Activated CD8-positive, alpha-beta memory T cell treated with anti-CD3 and anti-CD28 coated beads, Interleukin-2, amount 50 U/mL, for 1 hour (primary cell): ENCODE measurements around the gene WDR4.
A peak's percentile ranks its signal among the peaks of the same experiment; 100 is the strongest.
"Not testable (repeated sequence)": the region's sequence is repeated elsewhere in the genome, so short reads cannot be mapped to it uniquely, and the experiment has no call there.

ENCODE experiments used
- DNase-seq: peaks from one replicate; pipeline ENCODE4 v3.0.0-alpha.2; 2020; ENCODE audit errors: extremely low read depth

Gene WDR4

DNA sequence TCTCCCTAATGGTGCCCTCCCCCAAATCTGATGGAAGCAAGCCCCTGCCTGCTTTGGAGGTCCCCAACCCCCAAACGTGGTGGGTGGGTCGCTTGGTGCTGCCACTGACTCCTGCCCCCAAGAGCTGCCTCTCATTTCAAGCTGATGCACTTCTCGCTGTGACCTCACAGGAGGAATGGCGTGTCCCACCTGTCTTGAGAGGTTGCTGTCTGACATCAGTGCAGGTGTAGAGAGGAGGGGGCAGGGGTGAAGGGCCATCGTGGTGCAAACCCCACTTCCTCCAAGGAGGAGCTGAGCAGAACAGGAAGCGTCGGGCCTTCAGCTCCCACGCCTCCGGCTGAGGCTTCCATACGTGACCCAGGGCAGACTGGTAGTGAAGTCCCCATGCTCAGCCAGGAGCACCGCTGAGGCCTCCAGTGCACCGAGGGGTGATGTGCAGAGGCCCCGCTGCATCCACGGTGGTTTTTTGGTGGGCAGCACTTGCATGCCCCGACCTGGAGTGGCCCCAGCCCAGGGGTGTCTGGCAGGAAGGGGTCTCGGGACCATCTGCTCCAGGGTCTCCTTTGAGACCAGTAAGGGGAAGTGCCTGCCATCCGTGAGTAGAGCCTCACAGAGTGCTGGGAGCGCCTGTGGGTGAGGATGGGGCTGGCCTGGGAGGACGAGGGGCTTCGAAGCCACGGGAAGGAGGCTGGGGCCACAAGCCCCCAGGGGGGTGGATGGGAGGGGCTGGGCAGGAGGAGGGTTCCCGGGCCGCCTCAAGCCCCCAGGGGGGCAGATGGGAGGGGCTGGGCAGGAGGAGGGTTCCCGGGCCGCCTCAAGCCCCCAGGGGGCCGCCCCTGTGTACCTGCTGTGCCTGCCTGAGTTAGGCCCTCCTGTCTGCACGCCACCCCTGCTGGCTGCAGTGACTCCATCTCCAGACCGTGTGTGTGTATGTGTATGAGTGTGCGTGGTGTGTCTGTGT, 39.8 kb downstream of the WDR4 start:
- DNase-seq, result no peak

DNA sequence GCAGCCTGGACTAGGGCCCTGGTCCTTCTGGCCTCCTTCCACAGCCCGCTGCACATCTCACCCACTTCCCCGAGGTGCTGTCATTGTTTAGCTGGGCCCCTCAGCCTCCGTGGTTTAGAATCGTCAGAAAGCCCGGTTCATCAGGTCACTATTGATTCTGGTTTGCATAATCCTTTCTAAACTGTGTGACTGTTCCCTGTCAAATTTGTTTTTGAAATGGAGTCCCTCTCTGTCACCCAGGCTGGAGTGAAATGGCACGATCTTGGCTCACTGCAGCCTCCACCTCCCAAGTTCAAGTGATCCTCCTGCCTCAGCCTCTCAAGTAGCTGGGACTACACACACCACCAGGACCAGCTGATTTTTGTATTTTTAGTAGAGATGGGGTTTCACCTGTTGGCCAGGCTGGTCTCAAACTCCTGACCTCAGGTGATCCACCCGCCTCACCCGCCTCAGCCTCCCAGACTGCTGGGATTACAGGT, 41.1 kb downstream of the WDR4 start:
- DNase-seq, result not testable (repeated sequence)

DNA sequence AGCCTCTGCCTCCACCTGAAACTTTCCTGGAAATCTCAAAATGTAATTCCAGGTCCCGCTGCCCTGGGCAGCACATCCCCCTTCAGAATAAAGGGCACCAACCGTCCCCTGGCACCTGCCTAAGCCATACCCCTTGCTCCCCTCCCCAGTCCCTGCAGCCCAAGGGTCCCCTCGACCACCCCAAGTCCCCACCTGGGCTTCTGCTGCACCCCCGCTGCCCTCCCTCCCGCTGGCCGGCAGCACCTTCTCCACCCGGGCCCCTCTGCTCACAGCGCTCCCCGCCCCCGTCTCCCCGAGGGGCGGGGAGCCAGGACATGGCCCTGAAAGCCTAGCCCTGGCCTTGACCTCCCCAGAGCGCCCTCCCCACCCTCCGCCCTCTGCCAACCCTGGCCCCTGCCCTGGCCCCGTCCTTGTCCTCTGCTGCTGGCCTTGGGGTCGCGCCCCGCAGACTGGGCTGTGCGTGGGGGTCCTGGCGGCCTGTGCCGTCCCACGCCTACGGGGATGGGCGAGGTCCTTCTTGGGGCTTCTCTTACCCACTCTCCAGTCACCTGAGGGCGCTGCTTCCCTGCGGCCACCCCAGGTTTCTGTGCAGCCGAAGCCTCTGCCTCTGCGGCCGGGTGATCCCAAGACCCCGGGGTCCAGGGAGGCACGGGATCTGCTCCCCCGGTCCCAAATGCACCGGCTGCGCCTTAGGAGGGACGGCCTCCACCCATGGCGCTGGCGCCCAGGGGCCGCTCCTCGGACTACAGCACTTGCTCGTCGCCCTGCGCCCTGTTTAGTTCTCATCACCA, 41.7 kb downstream of the WDR4 start:
- no peak for DNase-seq

DNA sequence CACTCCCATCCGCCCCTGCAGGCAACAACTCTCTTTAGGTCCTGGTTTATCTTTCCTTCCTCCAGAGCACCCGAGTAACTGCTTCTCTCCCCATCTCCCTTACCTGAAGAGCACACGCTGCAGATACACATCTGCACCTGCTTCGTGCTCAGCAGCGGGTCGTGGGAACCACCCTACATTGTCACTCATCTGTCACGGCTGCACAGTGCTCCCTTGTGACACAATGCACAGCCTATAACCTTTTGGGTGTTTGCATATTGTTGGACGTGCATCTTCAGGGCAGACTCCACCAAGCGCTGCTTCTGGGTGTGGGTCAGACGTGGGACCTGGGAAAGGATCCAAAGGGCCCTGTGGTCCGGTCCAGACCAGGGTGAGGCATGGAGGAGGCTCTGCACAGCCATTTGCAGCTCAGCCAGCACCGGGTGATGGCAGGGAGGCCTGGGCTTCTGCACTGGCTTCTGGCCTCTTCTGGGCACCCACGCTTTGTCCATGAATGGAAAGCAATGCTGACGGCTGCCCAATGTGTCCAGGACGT, 42.5 kb downstream of the WDR4 start:
- no peak for DNase-seq

DNA sequence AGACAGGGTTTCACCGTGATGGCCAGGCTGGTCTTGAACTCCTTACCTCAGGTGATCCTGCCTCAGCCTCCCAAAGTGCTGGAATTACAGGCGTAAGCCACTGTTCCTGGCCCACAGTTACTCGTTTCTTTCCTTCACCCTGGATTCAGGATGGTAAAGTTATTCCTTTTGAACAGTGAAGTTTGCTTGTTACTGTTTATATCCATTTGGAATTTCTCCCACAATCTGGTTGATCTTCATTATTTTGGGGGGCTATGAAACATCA, 43.0 kb downstream of the WDR4 start:
- no peak for DNase-seq

DNA sequence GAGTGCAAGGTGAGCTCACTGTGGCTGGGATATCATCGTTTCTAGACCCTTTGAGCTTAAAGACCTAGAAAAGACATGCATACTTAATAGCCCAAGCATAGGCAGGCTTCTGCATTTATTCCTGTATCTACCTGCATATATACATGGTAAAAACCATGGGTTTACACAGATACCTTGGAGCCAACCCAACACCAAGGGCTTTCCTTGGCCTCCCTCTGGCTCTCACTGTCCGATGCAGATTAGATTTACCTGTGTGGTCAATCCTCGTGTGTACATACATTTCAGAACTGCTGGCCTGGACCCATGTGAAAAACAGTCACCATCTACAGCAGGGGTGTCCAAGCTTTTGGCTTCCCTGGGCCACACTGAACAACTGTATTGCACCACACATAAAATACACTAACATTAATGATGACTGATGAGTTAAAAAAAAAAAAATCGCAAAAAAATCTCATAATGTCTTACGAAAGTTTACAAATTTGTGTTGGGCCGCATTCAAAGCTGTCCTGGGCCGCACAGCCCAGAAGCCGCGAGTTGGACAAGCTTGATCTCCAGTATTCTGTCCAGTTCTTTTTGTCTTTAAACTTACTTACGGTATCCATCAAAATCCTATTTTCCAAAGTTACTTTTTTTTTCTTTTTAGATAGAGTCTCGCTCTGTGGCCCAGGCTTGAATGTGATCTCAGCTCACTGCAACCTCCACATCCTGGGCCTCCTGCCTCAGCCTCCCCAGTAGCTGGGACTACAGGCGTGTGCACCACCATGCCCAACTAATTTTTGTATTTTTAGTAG, 43.5 kb downstream of the WDR4 start:
- no peak for DNase-seq

DNA sequence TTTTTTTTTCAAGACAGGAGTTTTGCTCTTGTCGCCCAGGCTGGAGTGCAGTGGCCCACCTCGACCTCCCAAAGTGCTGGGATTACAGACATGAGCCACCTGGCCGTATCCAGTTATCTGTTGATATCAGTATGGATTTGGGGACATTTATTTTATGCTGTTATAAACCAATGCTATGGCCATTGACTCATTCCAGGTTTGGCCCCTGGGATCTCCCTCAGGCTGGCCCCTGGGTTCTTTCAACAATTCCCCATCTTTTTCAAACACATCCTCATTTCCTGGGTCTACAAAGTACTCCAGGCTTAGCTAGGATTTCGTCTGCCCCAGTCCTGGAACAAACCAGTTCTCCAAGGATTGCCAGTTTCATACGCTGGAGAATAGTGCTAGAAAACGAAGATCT, 44.1 kb downstream of the WDR4 start:
- DNase-seq, result no peak

DNA sequence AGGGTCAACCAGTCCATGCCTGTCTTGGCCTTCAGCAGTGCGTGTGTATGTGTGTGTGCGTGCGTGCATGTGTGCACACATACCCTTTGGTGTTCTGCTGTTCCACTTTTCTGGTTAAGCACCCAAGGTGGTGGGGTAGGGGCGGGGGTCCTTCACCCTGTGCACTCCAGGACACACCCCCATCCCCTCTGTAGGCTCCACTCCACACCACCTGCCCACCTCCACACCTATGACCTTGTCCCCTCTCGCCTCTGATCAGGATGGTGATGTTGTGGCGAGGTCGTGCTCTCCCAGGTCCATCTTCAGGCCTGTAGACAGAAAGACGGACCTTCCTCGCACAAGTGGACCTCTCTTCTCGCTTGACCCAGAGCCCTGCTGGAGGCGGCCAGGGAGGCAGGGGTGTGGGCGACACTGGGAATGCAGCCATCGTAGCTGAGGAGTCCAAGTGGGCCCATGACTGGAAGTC, 44.6 kb downstream of the WDR4 start:
- DNase-seq, result no peak

DNA sequence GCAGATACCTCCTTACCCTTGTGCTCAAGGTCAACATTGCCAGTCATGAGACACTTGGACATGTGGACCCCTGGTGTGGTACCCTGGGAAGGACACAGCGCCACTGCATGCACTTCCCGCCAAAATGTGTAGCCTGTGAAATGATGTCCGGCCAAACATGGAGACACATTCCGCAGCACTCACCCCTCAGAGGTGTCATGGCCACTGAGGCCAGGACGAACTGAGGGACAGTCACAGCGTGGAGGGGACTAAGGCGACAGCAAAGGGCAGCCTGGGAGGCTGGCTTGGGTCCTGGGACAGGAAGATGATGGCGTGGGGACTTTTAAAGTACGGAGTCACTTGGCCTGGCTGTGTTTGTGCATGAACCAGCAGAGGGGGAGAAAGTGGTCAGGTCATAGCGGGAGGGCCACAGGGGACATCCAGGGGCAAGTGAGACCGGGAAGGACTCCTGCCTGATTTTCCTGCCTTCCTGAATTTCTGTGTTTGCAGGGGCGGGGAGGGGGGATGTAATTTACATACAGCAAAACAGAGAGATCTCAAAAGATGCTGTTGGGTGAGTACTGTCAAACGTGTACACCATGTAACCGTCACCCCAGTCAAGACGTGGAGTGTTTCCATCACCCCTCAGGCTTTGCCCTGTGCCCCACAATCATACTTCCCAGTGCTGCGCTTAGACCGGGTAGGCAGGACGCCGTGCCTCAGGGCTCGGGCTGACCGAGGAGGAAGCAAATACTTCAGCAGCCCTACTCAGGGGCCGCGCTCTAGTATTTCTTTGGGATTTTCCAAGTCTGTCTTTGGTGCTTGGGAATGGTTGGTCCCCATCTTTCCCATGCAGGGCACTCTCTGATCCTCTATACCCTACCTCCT, 45.2 kb downstream of the WDR4 start:
- no peak for DNase-seq

DNA sequence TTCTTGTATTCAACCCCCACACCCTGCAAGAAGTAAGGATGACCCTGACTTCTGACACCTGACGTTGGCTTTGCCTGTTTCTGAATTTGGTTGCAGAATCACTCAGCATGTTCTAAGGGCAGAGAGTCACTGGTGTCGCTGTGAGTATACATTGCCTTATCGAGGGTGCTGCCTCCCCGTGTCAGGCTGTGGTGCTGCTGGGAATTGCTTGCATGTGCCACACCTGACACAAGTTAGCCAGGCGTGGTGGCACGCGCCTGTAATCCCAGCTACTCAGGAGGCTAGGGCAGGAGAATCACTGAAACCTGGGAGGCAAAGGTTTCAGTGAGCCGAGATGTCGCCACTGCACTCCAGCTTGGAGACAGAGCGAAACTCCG, 45.9 kb downstream of the WDR4 start:
- no peak for DNase-seq

DNA sequence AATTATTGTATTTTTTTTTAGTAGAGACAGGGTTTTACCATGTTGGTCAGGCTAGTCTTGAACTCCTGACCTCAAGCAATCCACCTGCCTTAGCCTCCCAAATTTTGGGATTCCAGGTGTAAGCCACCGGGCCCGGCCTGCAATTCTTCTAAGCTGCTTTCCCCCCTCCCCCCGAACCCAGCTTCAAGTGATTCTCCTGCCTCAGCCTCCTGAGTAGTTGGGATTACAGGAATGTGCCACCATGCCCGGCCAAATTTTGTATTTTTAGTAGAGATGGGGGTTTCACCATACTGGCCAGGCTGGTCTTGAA, 47.1 kb downstream of the WDR4 start:
- not testable (repeated sequence) for DNase-seq

DNA sequence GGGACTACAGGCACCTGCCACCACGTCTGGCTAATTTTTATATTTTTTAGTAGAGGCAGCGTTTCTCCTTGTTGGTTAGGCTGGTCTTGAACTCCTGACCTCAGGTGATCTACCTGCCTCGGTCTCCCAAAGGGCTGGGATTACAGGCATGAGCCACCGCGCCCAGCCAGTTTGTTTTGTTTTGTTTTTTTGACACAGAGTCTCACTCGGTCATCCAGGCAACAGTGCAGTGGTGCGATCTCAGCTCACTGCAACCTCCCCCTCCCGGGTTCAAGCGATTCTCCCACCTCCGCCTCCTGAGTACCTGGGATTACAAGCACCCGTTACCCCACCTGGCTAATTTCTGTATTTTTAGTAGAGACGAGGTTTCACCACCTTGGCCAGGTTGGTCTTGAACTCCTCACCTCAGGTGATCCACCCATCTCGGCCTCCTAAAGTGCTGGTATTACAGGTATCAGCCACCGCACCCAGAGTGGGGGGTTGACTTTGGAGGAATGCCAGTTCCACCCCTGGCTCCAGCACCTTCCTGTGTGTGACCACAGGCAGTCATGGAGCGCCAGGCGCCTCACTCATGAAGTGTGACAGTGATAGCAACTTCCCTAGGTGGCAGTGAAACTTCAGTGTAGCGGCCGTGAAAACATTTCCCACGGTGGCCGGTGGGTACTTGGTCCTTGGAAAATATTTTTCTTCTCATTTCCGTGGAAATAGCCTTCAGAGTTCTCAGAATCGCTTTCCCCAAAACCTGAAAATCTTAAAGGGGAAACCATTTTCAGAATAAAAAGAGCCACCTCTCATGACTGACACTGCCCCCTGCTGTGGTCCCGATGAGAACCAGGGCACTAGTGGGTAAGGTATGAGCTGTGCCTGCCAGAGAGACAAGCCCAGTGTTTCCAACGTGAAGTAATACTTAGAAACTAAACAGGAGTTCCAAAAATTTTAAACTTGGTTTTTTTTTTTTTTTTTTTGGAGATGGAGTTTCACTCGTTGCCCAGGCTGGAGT, 48.6 kb downstream of the WDR4 start:
- DNase-seq, result no peak

DNA sequence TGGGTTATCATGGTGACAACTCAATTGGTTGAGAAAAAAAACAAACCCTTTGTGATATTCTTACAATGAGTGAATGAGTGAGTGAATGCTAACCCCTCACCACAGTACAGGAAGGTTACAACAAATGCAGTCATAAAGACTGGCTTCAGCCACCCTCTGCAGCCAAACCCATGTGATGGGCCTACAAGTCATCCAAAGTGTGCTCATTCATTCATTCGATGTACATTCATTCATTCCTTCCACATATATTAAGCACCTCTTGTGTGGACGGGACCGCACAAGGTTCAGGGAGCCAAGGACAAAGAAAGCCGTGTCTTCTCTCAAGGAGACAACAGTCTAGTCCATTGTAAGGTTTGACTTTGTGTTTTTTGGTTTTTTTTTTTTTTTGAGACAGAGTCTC, 49.4 kb downstream of the WDR4 start:
- DNase-seq, result no peak

DNA sequence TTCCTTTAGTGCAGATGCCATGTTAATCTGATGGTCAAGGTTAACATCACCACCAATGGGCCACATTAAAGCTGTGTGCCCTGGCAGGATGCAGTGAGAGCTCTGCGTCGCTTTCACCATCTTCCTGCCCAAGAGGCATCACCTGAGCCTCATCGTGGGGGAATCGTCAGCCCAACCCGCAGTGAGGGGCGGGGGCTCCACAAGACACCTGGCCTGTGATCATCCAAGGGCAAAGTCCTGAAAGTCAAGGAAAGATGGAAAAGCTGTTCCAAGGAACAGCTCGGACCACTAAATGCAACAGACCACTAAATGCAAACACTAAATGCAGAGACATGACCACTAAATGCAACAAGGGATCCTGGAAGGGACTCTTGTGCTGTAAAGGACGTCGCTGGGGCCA, 49.9 kb downstream of the WDR4 start:
- no peak for DNase-seq

DNA sequence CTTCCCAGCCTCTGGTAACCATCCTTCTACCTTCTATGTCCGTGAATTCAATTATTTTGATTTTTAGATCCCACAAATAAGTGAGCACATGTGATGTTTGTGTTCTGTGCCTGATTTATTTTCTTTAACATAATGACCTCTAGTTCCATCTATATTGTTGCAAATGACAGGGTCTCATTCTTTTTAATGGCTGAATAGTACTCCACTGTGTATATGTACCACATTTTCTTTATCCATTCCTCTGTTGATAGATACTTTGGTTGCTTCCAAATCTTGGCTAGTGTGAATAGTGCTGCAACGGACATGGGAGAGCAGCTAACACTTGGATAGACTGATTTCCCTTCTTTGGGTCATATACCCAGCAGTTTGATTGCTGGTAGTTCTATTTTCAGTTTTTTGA, 51.8 kb downstream of the WDR4 start:
- DNase-seq, result no peak

DNA sequence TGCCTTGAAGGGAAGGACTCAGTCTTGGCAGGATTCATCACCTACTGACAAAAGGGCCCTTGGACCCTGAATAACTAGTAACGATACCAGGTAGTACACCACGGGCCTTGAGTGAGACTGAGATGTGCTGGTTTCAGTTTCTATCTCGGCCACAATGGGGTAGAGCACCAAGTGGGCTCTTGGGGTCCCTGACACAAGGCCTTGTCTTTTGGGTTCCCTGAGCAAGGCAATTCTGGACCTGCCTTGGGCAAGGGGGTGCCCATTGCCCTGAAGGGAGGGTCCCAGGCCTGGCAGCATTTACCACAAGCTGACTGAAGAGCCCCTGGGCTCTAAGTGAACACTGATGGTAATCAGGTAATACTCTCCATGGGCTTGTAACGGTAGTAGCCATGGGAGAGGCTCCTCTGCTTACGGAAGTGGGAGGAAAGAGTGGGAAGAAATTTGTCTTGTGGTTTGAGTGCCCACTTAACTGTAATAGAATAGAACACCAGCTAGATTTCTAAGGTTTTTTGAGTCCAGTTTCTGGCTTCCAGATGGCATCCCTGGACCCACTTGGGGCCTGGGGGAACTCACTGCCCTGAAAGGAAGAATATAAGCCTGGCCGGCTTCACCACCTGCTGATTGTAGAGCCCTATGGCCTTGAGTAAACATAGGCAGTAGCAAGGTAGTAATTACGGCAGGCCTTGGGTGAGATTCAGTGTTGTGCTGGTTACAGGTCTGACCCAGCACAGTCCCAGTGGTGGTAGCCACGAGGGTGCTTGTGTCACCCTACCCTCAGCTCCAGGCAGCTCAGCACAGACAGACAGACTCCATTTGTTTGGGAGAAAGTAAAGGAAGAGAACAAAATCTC, 58.5 kb downstream of the WDR4 start:
- DNase-seq, result no peak

DNA sequence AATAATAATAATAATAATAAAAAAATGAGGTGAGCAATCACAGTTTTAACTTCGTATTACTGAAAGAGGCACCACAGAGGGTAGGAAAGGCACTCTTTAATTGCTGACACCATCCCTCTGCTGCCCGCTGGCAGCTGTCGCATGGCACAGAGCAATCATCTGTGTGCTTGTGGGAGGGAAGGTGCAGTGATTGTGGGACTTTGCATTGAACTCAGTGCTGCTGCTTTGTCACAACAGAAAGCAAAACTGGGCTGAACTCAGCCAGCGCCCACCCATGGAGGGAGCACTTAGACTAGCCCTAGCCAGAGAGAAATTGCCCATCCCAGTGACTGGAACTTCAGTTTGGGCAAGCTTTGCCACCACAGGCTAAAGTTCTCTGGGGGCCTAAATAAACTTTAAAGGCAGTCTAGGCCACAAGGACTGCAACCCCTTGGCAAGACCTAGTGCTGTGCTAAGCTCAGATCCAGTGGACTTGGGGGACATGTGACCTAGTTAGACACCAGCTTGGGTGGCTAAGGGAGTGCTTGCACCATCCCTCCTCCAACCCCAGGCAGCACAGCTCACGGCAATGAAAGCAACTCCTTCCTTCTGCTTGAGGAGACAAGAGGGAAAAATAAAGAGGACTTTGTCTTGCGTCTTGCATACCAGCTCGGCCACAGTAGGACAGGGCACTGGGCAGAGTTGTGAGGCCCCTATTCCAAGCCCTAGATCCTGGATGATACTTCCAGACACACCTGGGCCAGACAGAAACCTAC, 59.3 kb downstream of the WDR4 start:
- DNase-seq, result no peak

DNA sequence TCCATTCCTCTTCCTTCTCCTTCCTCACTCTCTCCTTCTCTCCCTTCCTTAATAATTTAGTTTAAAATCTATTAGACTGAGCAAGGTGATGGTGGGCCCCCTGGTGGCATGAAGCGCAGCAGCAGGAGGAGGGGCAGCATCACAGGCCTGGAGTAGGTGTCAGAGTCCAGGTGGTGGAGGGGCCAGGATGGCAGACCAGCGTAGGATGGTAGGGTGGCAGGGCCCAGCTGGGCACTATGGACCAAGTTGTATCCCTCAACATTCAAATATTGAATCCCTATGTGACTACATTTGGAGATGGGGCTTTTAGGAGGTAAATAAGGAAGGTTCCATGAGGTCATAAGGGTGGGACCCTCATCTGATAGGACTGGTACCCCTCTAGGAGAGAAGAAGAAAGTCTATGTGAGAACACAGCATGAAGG, 61.0 kb downstream of the WDR4 start:
- DNase-seq, result peak; percentile 19
